ENCODE data around the gene VASN. TPM values are rescaled to one million over a fixed set of nuclear protein-coding genes. Genes with fewer than 3 reads are reported as not detected.

Gene VASN
- 10 to 100 TPM in 3 of 4 donors, 1 to 10 TPM in 1; 3.6 to 49.0 (median 19.9) TPM for total RNA-seq

GRCh38 chr16:4371357-4372000 lies at the start of gene VASN:
Gene VASN, plus strand, starts transcription at chr16:4371848. Its CDS starts 9,030 bp downstream, at chr16:4380878.
- H3K27me3 ChIP-seq: no peaks in the 10 kb centered on the region
- DNase-seq: peak; percentile 85 to 91
- H3K27ac ChIP-seq: peak within 1 kb of the TSS; percentile 96 to 97
- H3K4me3 ChIP-seq: peak within 1 kb of the TSS; percentile 55 to 63
- H3K36me3 ChIP-seq: no peaks in the 10 kb centered on the region
- intact Hi-C loops (cut with DNase I; ENCODE audit: low total_unique reads): no loop called here
- TF ChIP-seq CTCF (IDR thresholded peaks at IDR 0.05) (peak in 1 of 4 experiments; percentile 13), POLR2A (IDR thresholded peaks at IDR 0.05) (peak; percentile 97 to 99)
- H3K4me1 ChIP-seq: peaks cover 0 to 16% of the 10 kb centered on the region in 2 donors
- H3K9me3 ChIP-seq: no peaks in the 10 kb centered on the region

GRCh38 chr16:4322121-4323052 lies 49.3 kb upstream of the VASN start:
- intact Hi-C loops (cut with DNase I; ENCODE audit: low total_unique reads): no loop called here
- H3K36me3 ChIP-seq: no peaks in the 10 kb centered on the region
- TF ChIP-seq CTCF (IDR thresholded peaks at IDR 0.05) (no peak), POLR2A (IDR thresholded peaks at IDR 0.05) (no peak)
- H3K27ac ChIP-seq: peak overlapping the region; percentile 90
- peaks cover 4 to 54% of the 10 kb centered on the region in 2 donors for H3K4me1 ChIP-seq
- H3K27me3 ChIP-seq: no peaks in the 10 kb centered on the region
- no peak overlapping the region for H3K4me3 ChIP-seq
- no peaks in the 10 kb centered on the region for H3K9me3 ChIP-seq
- no peak for DNase-seq

- H3K9me3 ChIP-seq: no peaks in the 10 kb centered on the region
- TF ChIP-seq POLR2A (IDR thresholded peaks at IDR 0.05) (no peak), CTCF (IDR thresholded peaks at IDR 0.05) (no peak)
- intact Hi-C loops (cut with DNase I; ENCODE audit: low total_unique reads): no loop called here
- H3K27me3 ChIP-seq: no peaks in the 10 kb centered on the region
- H3K27ac ChIP-seq: peak overlapping the region; percentile 90
- no peak overlapping the region for H3K4me3 ChIP-seq
- no peak for DNase-seq
- H3K36me3 ChIP-seq: no peaks in the 10 kb centered on the region
- peaks cover 4 to 52% of the 10 kb centered on the region in 2 donors for H3K4me1 ChIP-seq
Observed at GRCh38 chr16:4323071-4323844, 48.4 kb upstream of the VASN start.

- no peak overlapping the region for H3K4me3 ChIP-seq
- TF ChIP-seq CTCF (IDR thresholded peaks at IDR 0.05) (no peak), POLR2A (IDR thresholded peaks at IDR 0.05) (no peak)
- H3K27ac ChIP-seq: peak overlapping the region; percentile 90
- H3K36me3 ChIP-seq: no peaks in the 10 kb centered on the region
- intact Hi-C loops (cut with DNase I; ENCODE audit: low total_unique reads): no loop called here
- peaks cover 4 to 58% of the 10 kb centered on the region in 2 donors for H3K4me1 ChIP-seq
- no peaks in the 10 kb centered on the region for H3K9me3 ChIP-seq
- H3K27me3 ChIP-seq: no peaks in the 10 kb centered on the region
- DNase-seq: peak; percentile 74 to 77
Observed at GRCh38 chr16:4323845-4324488, 47.7 kb upstream of the VASN start.
